Endothelial cell of umbilical vein (primary cell): Measurements from ENCODE around the gene DYNC2H1.

Experiments
- MYC ChIP-seq: IDR thresholded peaks from one replicate; pipeline ENCODE4 v1.6.1; 2011; ENCODE audit warnings: mild to moderate bottlenecking, low read depth, low read length
- POLR2A ChIP-seq: IDR thresholded peaks from 2 replicates; pipeline ENCODE4 v1.6.1; 2012; ENCODE audit warnings: low read depth, mild to moderate bottlenecking, control low read depth, low read length
- TF ChIP-seq, protein P1 (sequence below), 2 donors: IDR thresholded peaks; 1 replicate in 1 of 2; 2 replicates in 1 of 2; pipeline ENCODE4 v1.5.1; 2011; ENCODE audit warnings: low read length in 2 of 2, mild to moderate bottlenecking in 2 of 2, moderate library complexity in 2 of 2, control low read depth in 1 of 2, inconsistent platforms in 1 of 2, low read depth in 1 of 2; ENCODE audit not compliant: insufficient read depth in 1 of 2; ENCODE audit errors: extremely low read depth in 1 of 2

DNA sequence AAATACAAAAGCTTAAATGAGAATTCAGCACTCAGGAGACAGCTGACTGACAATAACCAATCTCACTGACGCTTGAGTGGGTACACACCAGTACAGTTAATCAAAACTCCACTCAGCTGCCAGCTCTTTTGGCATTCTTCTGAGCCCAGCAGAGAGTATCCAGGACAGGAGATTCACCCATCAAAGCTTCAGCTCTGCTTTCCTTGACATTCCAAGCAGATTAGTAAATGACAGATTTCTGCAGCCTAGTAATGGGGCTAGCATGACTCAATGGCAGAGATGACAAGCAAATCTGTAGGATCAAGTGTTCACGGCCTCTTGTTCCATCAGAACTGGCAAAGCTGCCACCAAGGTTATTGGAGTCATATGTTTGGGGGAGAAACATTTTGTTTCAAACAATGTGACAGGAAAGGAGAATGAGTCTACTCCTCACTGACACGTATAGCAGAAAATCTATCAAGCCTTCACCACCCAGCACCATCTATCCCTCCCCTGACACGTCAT lies 420.0 kb downstream of the DYNC2H1 start:
- peak; percentile 42 for TF ChIP-seq POLR2A
- TF ChIP-seq, protein P1, sequence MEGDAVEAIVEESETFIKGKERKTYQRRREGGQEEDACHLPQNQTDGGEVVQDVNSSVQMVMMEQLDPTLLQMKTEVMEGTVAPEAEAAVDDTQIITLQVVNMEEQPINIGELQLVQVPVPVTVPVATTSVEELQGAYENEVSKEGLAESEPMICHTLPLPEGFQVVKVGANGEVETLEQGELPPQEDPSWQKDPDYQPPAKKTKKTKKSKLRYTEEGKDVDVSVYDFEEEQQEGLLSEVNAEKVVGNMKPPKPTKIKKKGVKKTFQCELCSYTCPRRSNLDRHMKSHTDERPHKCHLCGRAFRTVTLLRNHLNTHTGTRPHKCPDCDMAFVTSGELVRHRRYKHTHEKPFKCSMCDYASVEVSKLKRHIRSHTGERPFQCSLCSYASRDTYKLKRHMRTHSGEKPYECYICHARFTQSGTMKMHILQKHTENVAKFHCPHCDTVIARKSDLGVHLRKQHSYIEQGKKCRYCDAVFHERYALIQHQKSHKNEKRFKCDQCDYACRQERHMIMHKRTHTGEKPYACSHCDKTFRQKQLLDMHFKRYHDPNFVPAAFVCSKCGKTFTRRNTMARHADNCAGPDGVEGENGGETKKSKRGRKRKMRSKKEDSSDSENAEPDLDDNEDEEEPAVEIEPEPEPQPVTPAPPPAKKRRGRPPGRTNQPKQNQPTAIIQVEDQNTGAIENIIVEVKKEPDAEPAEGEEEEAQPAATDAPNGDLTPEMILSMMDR (IDR thresholded peaks at IDR 0.05; ENCODE audit: extremely low read depth in 1 of 2, insufficient read depth in 1 of 2, low read depth in 1 of 2, low read length in 2 of 2), result no peak
- TF ChIP-seq MYC, result no peak
